ENCODE results near the gene SAP30BP.

The SAP30BP gene

GRCh38 chr17:75733471-75733870 lies 66.3 kb downstream of the SAP30BP start:
- Histone ChIP-seq H3K27me3 (ENCODE audit: control insufficient read depth in 1 of 2, insufficient read depth in 2 of 2, low read length in 2 of 2) (no peaks in the 10 kb centered on the region), H3K27ac (ENCODE audit: low read depth, low read length) (no peak overlapping the region), H3K9me3 (ENCODE audit: control insufficient read depth in 1 of 2, low read length in 2 of 2) (no peaks in the 10 kb centered on the region), H3K4me1 (ENCODE audit: control insufficient read depth in 1 of 2, insufficient read depth in 2 of 2, low read length in 2 of 2) (peaks cover 24% of the 10 kb centered on the region in 2 donors), H3K4me3 (ENCODE audit: low read depth in 1 of 2, low read length in 2 of 2) (no peak overlapping the region), H3K9ac (ENCODE audit: low read depth in 1 of 2, low read length in 2 of 2) (no peak overlapping the region), H3K36me3 (ENCODE audit: control insufficient read depth in 1 of 2, insufficient read depth in 2 of 2, low read length in 2 of 2) (peaks cover 8 to 64% of the 10 kb centered on the region in 2 donors)

DNA sequence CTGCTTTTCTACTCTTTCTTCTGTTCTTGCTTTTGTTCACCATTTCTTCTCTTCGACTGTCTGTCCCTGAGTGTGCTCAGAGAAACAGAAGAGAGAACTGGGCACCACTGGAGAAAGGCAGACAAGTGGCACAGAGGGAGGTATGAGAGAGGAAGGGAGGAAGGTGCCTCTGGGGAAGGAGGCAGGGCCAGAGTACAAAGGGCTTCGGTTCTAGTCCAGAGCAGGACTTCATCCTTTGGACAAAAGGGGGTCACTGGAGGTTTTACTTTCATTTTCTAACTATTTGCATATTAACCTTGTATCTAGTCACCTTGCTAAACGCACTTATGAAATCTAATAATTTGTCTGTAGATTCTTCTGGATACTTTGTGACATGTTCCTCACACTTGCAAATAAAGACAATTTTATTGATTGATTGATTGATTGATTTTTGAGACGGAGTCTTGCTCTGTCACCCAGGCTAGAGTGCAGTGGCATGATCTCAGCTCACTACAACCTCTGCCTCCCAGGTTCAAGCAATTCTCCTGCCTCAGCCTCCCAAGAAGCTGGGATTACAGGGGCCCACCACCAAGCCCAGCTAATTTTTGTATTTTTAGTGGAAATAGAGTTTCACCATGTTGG lies 67.6 kb downstream of the SAP30BP start:
- H3K4me3 ChIP-seq (ENCODE audit: low read depth in 1 of 2, low read length in 2 of 2), result no peak overlapping the region
- H3K9ac ChIP-seq (ENCODE audit: low read depth in 1 of 2, low read length in 2 of 2), result peak overlapping the region in 1 of 2 donors; percentile 31
- H3K27ac ChIP-seq (ENCODE audit: low read depth, low read length), result no peak overlapping the region
- H3K36me3 ChIP-seq (ENCODE audit: control insufficient read depth in 1 of 2, insufficient read depth in 2 of 2, low read length in 2 of 2), result peaks cover 8 to 65% of the 10 kb centered on the region in 2 donors
- H3K4me1 ChIP-seq (ENCODE audit: control insufficient read depth in 1 of 2, insufficient read depth in 2 of 2, low read length in 2 of 2), result peaks cover 24% of the 10 kb centered on the region in 2 donors
- H3K27me3 ChIP-seq (ENCODE audit: control insufficient read depth in 1 of 2, insufficient read depth in 2 of 2, low read length in 2 of 2), result no peaks in the 10 kb centered on the region
- H3K9me3 ChIP-seq (ENCODE audit: control insufficient read depth in 1 of 2, low read length in 2 of 2), result no peaks in the 10 kb centered on the region

DNA sequence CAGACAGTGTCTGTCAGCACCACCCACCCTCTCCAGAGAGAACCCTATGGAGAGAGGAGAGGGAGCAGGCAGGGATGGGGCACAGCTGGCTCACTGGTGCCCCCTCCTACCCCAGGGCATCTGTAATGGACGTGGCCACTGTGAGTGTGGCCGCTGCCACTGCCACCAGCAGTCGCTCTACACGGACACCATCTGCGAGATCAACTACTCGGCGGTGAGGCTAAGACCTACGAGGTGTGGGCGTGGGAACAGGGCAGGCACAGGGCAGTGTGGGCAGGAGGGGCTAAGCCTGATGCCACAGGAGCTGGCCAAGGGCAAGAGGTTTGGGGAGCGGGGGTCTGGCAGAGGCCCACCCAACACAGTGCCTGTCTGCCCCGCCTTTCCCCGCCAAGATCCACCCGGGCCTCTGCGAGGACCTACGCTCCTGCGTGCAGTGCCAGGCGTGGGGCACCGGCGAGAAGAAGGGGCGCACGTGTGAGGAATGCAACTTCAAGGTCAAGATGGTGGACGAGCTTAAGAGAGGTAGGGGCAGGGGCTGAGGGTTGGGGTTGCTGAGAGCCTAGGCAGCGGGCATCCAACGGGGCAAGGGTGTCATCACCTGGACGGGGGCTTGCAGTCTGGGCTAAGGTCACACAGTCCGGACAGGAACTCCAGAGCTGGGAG lies 69.2 kb downstream of the SAP30BP start:
- H3K27me3 ChIP-seq (ENCODE audit: control insufficient read depth in 1 of 2, insufficient read depth in 2 of 2, low read length in 2 of 2), result no peaks in the 10 kb centered on the region
- H3K4me3 ChIP-seq (ENCODE audit: low read depth in 1 of 2, low read length in 2 of 2), result no peak overlapping the region
- no peak overlapping the region for H3K9ac ChIP-seq (ENCODE audit: low read depth in 1 of 2, low read length in 2 of 2)
- peaks cover 24% of the 10 kb centered on the region in 2 donors for H3K4me1 ChIP-seq (ENCODE audit: control insufficient read depth in 1 of 2, insufficient read depth in 2 of 2, low read length in 2 of 2)
- H3K27ac ChIP-seq (ENCODE audit: low read depth, low read length), result no peak overlapping the region
- no peaks in the 10 kb centered on the region for H3K9me3 ChIP-seq (ENCODE audit: control insufficient read depth in 1 of 2, low read length in 2 of 2)
- H3K36me3 ChIP-seq (ENCODE audit: control insufficient read depth in 1 of 2, insufficient read depth in 2 of 2, low read length in 2 of 2), result peaks cover 14 to 65% of the 10 kb centered on the region in 2 donors

DNA sequence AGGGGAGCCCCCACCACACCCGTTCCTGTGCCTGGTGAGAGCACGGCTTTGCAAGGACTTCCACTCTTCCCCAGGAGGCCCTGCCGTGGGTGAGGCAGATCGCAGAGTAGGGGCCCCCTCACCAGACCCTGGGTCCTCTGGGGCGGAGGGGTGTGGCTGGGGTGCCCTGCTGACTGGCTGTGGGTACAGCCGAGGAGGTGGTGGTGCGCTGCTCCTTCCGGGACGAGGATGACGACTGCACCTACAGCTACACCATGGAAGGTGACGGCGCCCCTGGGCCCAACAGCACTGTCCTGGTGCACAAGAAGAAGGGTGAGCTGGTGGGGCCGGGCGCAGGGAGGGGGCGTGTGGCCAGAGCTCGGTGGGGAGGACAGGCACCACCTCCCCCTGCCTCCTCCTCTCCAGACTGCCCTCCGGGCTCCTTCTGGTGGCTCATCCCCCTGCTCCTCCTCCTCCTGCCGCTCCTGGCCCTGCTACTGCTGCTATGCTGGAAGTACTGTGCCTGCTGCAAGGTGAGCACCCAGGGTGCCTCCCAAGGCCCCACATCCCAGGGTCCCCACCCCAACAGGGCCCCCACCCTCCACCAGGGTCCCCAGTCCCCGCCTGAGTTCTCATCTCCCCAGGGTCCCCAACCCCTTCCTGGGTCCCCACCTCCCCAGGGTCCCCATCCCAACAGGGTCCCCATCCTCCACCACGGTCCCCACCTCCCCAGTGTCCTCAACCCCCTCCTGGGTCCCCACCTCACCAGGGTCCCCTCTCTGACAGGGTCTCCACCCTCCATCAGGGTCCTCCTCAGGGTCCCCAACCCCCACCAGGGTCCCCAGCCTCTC lies 70.2 kb downstream of the SAP30BP start:
- Histone ChIP-seq H3K36me3 (ENCODE audit: control insufficient read depth in 1 of 2, insufficient read depth in 2 of 2, low read length in 2 of 2) (peaks cover 14 to 67% of the 10 kb centered on the region in 2 donors), H3K9ac (ENCODE audit: low read depth in 1 of 2, low read length in 2 of 2) (no peak overlapping the region), H3K27ac (ENCODE audit: low read depth, low read length) (no peak overlapping the region), H3K27me3 (ENCODE audit: control insufficient read depth in 1 of 2, insufficient read depth in 2 of 2, low read length in 2 of 2) (no peaks in the 10 kb centered on the region), H3K9me3 (ENCODE audit: control insufficient read depth in 1 of 2, low read length in 2 of 2) (no peaks in the 10 kb centered on the region), H3K4me3 (ENCODE audit: low read depth in 1 of 2, low read length in 2 of 2) (no peak overlapping the region), H3K4me1 (ENCODE audit: control insufficient read depth in 1 of 2, insufficient read depth in 2 of 2, low read length in 2 of 2) (peaks cover 16 to 18% of the 10 kb centered on the region in 2 donors)

DNA sequence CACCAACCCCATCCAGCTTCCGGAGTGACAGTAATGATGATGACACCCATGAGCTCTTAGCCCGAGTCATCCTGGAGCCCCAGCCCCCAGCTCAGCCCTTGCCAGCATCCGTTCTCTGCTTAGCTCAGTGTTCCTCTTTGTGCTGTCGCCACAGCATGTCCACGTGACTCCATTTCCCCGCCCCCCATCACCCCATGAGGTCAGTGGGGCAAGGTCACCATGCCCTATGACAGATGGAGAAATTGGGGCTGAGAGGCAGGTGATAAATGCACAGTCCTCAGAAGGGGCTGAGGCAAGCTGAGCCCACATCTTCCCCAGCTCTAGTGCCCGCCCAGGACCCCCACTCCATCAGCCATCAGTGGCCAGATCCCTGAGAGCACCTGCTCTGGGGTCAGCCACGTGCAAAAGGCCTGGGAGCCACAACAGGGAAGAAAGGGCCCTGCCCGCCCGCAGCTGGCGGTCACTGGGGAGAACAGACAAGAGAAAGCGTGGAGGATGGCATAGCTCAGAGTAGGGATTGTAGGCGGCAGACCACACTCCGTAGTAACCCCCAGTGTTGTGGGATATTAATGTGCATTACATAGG lies 71.2 kb downstream of the SAP30BP start:
- no peak overlapping the region for H3K9ac ChIP-seq (ENCODE audit: low read depth in 1 of 2, low read length in 2 of 2)
- H3K4me3 ChIP-seq (ENCODE audit: low read depth in 1 of 2, low read length in 2 of 2), result no peak overlapping the region
- H3K4me1 ChIP-seq (ENCODE audit: control insufficient read depth in 1 of 2, insufficient read depth in 2 of 2, low read length in 2 of 2), result peaks cover 12 to 15% of the 10 kb centered on the region in 2 donors
- no peaks in the 10 kb centered on the region for H3K27me3 ChIP-seq (ENCODE audit: control insufficient read depth in 1 of 2, insufficient read depth in 2 of 2, low read length in 2 of 2)
- H3K9me3 ChIP-seq (ENCODE audit: control insufficient read depth in 1 of 2, low read length in 2 of 2), result no peaks in the 10 kb centered on the region
- peaks cover 14 to 74% of the 10 kb centered on the region in 2 donors for H3K36me3 ChIP-seq (ENCODE audit: control insufficient read depth in 1 of 2, insufficient read depth in 2 of 2, low read length in 2 of 2)
- H3K27ac ChIP-seq (ENCODE audit: low read depth, low read length), result no peak overlapping the region

DNA sequence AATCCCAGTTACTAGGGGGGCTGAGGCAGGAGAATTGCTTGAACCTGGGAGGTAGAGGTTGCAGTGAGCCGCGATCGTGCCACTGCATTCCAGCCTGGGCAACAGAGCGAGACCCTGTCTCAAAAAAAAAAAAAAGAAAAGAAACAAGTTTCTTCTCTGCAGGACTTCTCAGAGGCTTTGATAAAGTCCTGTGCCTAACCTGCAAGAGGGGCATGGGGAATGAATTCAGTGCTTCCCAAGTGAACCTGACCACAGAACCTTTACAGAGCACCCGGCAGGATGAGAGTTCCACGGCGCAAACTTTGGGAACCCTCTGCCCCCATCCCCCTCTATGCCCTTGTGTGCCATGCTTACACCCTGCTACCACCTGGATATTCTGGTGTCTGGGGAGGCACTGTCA lies 72.0 kb downstream of the SAP30BP start:
- Histone ChIP-seq H3K27ac (ENCODE audit: low read depth, low read length) (no peak overlapping the region), H3K4me3 (ENCODE audit: low read depth in 1 of 2, low read length in 2 of 2) (no peak overlapping the region), H3K27me3 (ENCODE audit: control insufficient read depth in 1 of 2, insufficient read depth in 2 of 2, low read length in 2 of 2) (no peaks in the 10 kb centered on the region), H3K4me1 (ENCODE audit: control insufficient read depth in 1 of 2, insufficient read depth in 2 of 2, low read length in 2 of 2) (peaks cover 5 to 6% of the 10 kb centered on the region in 2 donors), H3K9ac (ENCODE audit: low read depth in 1 of 2, low read length in 2 of 2) (no peak overlapping the region), H3K9me3 (ENCODE audit: control insufficient read depth in 1 of 2, low read length in 2 of 2) (no peaks in the 10 kb centered on the region), H3K36me3 (ENCODE audit: control insufficient read depth in 1 of 2, insufficient read depth in 2 of 2, low read length in 2 of 2) (peaks cover 14 to 75% of the 10 kb centered on the region in 2 donors)

- Histone ChIP-seq H3K27me3 (ENCODE audit: control insufficient read depth in 1 of 2, insufficient read depth in 2 of 2, low read length in 2 of 2) (no peaks in the 10 kb centered on the region), H3K36me3 (ENCODE audit: control insufficient read depth in 1 of 2, insufficient read depth in 2 of 2, low read length in 2 of 2) (peaks cover 14 to 76% of the 10 kb centered on the region in 2 donors), H3K27ac (ENCODE audit: low read depth, low read length) (no peak overlapping the region), H3K4me1 (ENCODE audit: control insufficient read depth in 1 of 2, insufficient read depth in 2 of 2, low read length in 2 of 2) (no peaks in the 10 kb centered on the region), H3K9me3 (ENCODE audit: control insufficient read depth in 1 of 2, low read length in 2 of 2) (no peaks in the 10 kb centered on the region), H3K9ac (ENCODE audit: low read depth in 1 of 2, low read length in 2 of 2) (no peak overlapping the region), H3K4me3 (ENCODE audit: low read depth in 1 of 2, low read length in 2 of 2) (no peak overlapping the region)
Measured at GRCh38 chr17:75739801-75740200, 72.7 kb downstream of the SAP30BP start.

DNA sequence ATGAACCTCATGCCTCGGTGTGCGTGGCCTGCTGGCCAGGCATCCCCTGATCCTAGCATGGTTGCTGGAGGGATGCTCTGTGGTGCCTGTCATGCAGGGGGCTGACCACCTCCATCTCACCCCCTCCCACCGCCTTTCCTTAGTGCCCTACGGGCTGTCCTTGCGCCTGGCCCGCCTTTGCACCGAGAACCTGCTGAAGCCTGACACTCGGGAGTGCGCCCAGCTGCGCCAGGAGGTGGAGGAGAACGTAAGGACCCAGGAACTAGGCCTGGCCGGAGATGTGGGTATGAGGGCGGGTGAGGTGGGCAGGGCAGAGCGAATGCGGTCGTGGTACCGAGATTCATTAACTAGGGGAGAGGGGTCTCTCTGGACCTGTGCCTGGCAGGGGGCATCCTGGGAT lies 73.1 kb downstream of the SAP30BP start:
- Histone ChIP-seq H3K27me3 (ENCODE audit: control insufficient read depth in 1 of 2, insufficient read depth in 2 of 2, low read length in 2 of 2) (no peaks in the 10 kb centered on the region), H3K9ac (ENCODE audit: low read depth in 1 of 2, low read length in 2 of 2) (no peak overlapping the region), H3K36me3 (ENCODE audit: control insufficient read depth in 1 of 2, insufficient read depth in 2 of 2, low read length in 2 of 2) (peaks cover 14 to 79% of the 10 kb centered on the region in 2 donors), H3K4me1 (ENCODE audit: control insufficient read depth in 1 of 2, insufficient read depth in 2 of 2, low read length in 2 of 2) (no peaks in the 10 kb centered on the region), H3K4me3 (ENCODE audit: low read depth in 1 of 2, low read length in 2 of 2) (no peak overlapping the region), H3K27ac (ENCODE audit: low read depth, low read length) (no peak overlapping the region), H3K9me3 (ENCODE audit: control insufficient read depth in 1 of 2, low read length in 2 of 2) (no peaks in the 10 kb centered on the region)

DNA sequence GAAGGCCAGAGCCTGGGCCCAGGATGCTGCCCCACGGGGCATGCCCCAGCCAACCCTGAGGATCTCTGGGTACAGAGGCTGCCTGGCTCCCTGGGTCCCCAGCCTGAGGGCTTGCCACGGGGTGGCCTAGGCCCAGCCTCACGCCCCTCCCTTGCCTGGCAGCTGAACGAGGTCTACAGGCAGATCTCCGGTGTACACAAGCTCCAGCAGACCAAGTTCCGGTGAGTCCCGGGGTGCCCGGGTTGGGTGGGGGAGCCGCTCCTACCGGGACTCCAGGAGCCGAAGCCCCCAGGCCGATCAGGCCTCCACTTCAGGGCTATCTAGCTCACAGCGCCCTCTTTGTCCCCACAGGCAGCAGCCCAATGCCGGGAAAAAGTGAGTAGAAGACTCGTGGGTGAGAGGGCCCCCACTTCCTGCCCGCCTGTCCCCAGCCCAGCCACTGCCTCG lies 73.5 kb downstream of the SAP30BP start:
- Histone ChIP-seq H3K9ac (ENCODE audit: low read depth in 1 of 2, low read length in 2 of 2) (no peak overlapping the region), H3K9me3 (ENCODE audit: control insufficient read depth in 1 of 2, low read length in 2 of 2) (no peaks in the 10 kb centered on the region), H3K27me3 (ENCODE audit: control insufficient read depth in 1 of 2, insufficient read depth in 2 of 2, low read length in 2 of 2) (no peaks in the 10 kb centered on the region), H3K36me3 (ENCODE audit: control insufficient read depth in 1 of 2, insufficient read depth in 2 of 2, low read length in 2 of 2) (peaks cover 14 to 79% of the 10 kb centered on the region in 2 donors), H3K4me1 (ENCODE audit: control insufficient read depth in 1 of 2, insufficient read depth in 2 of 2, low read length in 2 of 2) (no peaks in the 10 kb centered on the region), H3K27ac (ENCODE audit: low read depth, low read length) (no peak overlapping the region), H3K4me3 (ENCODE audit: low read depth in 1 of 2, low read length in 2 of 2) (no peak overlapping the region)

- no peak overlapping the region for H3K4me3 ChIP-seq (ENCODE audit: low read depth in 1 of 2, low read length in 2 of 2)
- H3K36me3 ChIP-seq (ENCODE audit: control insufficient read depth in 1 of 2, insufficient read depth in 2 of 2, low read length in 2 of 2), result peaks cover 6 to 68% of the 10 kb centered on the region in 2 donors
- no peaks in the 10 kb centered on the region for H3K4me1 ChIP-seq (ENCODE audit: control insufficient read depth in 1 of 2, insufficient read depth in 2 of 2, low read length in 2 of 2)
- no peaks in the 10 kb centered on the region for H3K27me3 ChIP-seq (ENCODE audit: control insufficient read depth in 1 of 2, insufficient read depth in 2 of 2, low read length in 2 of 2)
- no peaks in the 10 kb centered on the region for H3K9me3 ChIP-seq (ENCODE audit: control insufficient read depth in 1 of 2, low read length in 2 of 2)
- no peak overlapping the region for H3K9ac ChIP-seq (ENCODE audit: low read depth in 1 of 2, low read length in 2 of 2)
- no peak overlapping the region for H3K27ac ChIP-seq (ENCODE audit: low read depth, low read length)
Measured at GRCh38 chr17:75742337-75742736, 75.2 kb downstream of the SAP30BP start.
